GM23338 (cell line): ENCODE measurements around the gene TMEM121.
"Not testable (repeated sequence)": the region's sequence is repeated elsewhere in the genome, so short reads cannot be mapped to it uniquely, and the experiment has no call there.

Experiments
- CREB1 ChIP-seq: fragments of 250-450 bp; sonication (Bioruptor Pico); IDR thresholded peaks from 2 replicates; pipeline ENCODE4 v1.5.0; 2020; ENCODE audit warnings: low read depth, mild to moderate bottlenecking, moderate library complexity
- EZH2 ChIP-seq: fragments of 200-600 bp; sonication (generic); IDR thresholded peaks from one replicate; pipeline ENCODE4 v1.8.0; 2017; ENCODE audit warnings: antibody characterized with exemption, mild to moderate bottlenecking, low read depth; ENCODE audit not compliant: unreplicated experiment
- EZH2phosphoT487 ChIP-seq: fragments of 200-600 bp; sonication (generic); IDR thresholded peaks from one replicate; pipeline ENCODE4 v1.8.1; 2018; ENCODE audit warnings: antibody characterized with exemption; ENCODE audit not compliant: unreplicated experiment
- TF ChIP-seq, protein P1 (sequence below), 2 experiments: fragments of 200-600 bp in 1 of 2; sonication (generic) in 1 of 2; conservative IDR thresholded peaks; 2 replicates each; pipeline versions ENCODE4 v1.5.1 to v1.6.1; 2016 to 2017; ENCODE audit warnings: antibody characterized with exemption in 2 of 2, low read depth in 2 of 2, mild to moderate bottlenecking in 2 of 2, moderate library complexity in 1 of 2

DNA sequence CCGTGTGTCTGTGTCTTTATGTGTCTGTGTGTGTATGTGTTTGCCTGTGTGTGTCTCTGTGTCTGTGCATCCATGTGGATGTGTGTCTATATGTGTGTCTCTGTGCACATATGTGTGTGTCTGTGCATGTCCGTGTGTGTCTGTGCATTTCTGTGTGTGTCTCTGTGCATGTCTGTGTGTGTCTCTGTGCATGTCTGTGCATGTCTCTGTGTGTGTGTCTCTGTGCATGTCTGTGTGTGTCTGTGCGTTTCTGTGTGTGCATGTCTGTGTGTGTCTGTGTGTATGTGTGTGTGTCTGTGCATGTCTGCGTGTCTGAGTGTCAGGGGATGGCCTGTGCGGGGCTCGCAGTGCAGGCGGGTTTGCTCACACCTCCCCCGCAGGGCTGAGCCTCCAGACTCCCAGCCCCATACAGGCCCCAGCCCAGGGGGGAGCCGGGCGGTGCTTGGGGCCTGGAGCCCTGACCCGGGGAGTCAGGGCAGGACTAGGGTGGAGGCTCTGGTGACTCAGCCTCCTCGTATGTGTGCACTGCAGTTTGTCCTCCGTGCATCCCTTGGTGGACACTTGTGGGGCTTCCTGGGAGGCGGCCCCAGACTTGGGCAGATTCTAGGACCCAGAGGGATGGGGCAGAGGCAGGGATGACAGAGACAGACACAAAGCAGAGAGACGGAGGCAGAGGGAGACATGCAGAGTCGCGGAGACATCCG, 41.9 kb downstream of the TMEM121 start:
- TF ChIP-seq EZH2, EZH2phosphoT487, CREB1: not testable (repeated sequence)
- TF ChIP-seq, protein P1, sequence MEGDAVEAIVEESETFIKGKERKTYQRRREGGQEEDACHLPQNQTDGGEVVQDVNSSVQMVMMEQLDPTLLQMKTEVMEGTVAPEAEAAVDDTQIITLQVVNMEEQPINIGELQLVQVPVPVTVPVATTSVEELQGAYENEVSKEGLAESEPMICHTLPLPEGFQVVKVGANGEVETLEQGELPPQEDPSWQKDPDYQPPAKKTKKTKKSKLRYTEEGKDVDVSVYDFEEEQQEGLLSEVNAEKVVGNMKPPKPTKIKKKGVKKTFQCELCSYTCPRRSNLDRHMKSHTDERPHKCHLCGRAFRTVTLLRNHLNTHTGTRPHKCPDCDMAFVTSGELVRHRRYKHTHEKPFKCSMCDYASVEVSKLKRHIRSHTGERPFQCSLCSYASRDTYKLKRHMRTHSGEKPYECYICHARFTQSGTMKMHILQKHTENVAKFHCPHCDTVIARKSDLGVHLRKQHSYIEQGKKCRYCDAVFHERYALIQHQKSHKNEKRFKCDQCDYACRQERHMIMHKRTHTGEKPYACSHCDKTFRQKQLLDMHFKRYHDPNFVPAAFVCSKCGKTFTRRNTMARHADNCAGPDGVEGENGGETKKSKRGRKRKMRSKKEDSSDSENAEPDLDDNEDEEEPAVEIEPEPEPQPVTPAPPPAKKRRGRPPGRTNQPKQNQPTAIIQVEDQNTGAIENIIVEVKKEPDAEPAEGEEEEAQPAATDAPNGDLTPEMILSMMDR (conservative IDR thresholded peaks at IDR 0.05; ENCODE audit: low read depth in 2 of 2), result not testable (repeated sequence)
